ENCODE data around the gene JMY.

DNA sequence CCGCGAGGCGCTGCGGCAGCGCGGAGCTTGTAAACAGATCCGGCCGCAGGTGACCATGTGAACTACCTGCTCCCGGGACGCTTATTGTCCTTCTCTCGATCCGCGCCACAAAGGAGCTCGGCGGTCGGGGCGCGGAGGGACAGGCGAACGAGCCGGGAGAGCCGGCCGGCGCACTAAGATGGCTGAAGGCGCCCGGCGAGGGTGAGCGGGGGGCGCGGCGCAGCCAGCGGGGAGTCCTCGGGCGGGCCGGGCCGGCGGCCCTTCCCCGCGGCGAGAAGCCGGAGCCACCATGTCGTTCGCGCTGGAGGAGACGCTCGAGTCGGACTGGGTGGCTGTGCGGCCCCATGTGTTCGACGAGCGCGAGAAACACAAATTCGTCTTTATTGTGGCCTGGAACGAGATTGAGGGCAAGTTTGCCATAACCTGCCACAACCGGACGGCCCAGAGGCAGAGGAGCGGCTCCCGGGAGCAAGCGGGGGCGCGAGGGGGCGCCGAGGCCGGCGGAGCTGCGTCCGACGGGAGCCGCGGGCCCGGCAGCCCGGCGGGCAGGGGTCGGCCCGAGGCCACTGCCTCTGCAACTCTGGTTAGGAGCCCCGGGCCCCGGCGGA is 535 bp downstream of the JMY start:
- TF ChIP-seq, protein P1, sequence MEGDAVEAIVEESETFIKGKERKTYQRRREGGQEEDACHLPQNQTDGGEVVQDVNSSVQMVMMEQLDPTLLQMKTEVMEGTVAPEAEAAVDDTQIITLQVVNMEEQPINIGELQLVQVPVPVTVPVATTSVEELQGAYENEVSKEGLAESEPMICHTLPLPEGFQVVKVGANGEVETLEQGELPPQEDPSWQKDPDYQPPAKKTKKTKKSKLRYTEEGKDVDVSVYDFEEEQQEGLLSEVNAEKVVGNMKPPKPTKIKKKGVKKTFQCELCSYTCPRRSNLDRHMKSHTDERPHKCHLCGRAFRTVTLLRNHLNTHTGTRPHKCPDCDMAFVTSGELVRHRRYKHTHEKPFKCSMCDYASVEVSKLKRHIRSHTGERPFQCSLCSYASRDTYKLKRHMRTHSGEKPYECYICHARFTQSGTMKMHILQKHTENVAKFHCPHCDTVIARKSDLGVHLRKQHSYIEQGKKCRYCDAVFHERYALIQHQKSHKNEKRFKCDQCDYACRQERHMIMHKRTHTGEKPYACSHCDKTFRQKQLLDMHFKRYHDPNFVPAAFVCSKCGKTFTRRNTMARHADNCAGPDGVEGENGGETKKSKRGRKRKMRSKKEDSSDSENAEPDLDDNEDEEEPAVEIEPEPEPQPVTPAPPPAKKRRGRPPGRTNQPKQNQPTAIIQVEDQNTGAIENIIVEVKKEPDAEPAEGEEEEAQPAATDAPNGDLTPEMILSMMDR (IDR thresholded peaks at IDR 0.05) = no peak
- TF ChIP-seq POLR2AphosphoS5 (IDR thresholded peaks at IDR 0.05) (no peak), POLR2A (IDR thresholded peaks at IDR 0.05) (no peak), EP300 (IDR thresholded peaks at IDR 0.05; ENCODE audit: low read depth) (no peak)
